DMS79 treated with DMSO at 0.1 percent for 48 hours (cell line): ENCODE data around the gene TUSC2.

ENCODE experiments used
- DNase-seq: peaks from one replicate; lab custom pipeline; 2025; lab: John Stamatoyannopoulos, UW

TUSC2 gene

DNA sequence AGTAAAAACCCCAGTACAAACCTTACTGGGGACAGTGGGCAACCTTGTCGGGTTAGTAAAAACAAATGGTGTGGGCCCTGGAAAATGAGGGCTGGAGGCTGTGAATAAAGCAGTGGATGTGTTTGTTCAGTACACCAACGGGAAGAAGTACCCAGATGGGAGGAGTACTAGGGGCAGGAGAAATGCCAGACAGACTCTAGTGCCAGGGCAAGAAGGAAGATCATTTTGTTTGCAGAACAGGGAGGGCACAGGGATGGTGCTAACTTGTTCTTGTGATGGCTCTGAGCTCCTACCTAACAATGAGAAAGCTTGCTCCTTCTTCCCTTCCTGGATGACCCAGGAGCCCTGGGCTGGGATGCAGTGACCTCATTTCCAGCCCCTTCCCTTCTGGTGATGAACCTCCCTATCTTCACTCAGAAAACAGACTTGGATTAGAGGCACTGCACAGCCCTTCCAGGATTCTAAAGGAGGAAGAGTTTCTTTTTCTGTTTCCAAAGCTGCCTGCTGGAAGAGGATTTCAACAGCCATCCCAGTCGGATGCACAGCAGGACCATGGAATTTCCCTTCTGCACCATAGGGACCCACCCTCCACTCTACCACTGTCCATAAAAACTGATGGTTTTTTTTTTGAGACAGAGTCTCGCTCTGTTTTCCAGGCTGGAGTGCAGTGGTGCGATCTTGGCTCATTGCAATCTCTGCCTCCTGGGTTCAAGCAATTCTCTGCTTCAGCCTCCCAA is 6.5 kb upstream of the TUSC2 start:
- DNase-seq, result no peak

DNA sequence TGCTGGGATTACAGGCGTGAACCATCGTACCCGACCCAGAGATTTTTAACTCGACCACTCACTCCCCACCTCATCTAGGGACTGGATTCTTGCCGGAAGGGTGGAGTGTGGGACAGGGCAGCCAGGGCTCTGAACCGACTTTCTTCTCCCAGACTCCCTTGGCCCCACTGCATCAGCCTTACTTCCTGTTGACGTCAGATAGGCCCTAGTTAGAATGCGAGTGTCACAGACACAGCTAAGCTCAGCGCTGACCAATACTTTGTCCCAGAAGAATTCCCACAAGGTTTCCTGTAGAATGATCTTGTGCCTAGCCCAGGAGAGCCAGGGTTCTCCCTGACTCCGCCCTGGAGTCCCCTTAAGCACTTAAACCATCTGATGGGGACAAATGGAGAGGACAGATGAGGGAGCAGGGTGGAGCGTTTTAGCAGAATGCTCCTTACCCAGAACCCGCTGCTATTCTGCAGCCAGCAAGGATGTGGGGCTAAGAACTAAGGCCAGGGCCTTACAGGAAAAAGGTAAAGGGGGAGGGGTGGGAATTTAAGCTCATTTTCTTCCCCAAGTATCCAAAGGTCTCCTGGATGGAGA is 5.8 kb upstream of the TUSC2 start:
- no peak for DNase-seq

DNA sequence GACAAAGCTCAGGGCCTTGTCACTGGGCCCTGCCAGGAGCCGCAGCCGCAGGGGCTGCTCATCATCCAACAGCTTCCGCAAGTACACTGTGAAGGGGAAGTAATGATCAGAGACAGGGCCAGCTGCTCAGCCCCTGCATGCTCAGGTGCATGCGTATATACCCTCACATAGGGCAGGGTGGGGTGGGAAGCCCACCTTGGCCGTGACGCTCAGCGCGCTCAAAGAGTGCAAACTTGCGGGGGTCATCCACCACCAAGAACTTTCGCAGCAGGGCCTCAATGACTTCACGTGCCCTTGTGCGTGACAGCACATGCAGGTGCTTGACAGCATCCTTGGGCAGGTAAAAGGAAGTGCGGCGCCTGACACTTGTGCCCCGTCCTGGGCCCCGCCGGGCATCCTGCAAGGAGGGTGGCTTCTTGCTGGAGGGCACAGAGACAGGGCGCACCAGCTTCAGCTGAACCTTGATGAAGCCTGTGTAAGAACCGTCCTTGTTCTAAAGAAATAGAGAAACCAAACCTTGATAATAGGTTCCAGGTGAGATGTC is 3.4 kb upstream of the TUSC2 start:
- no peak for DNase-seq

GRCh38 chr3:50330330-50330729 is 2.3 kb upstream of the TUSC2 start:
- DNase-seq, result no peak

DNA sequence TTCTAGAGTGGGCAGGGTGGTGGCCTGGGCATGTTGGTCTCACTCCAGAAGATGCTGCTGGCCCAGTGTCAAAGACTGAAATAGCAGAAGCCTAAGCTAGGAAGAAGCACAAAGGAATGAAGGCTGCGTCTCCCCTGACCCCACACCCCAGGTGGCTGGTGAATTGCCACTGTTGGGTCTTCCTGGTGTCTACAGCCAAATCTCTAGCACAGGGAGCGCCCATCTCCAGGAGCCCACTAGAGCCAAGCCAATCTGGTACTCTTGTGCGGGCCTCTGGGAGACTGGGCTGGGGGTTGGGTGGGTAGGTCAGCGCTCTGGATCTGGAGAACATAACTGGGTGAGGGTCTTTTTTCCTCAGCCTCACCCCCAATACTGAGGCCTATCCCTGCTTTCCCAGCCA is 894 bp downstream of the TUSC2 start:
- DNase-seq, result no peak

DNA sequence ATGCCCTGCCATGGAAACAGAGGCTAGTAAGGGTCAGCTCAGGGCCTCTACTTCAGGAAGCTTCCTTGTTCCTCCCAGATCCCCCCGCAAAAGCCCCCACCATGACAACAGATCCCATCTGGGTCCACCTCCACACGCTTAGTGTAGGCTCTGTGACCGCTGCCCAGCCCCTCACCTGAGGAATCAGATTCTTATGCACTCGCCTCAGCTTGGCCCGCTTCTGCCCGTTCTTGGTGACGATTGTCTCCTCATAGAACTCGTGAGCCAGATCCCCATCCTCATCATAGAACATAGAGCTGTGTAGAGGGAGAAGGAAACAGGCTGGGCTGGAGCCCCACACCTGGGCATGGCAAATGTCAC is 1.9 kb downstream of the TUSC2 start:
- no peak for DNase-seq

GRCh38 chr3:50325497-50326181 is 2.4 kb downstream of the TUSC2 start:
- DNase-seq, result no peak

DNA sequence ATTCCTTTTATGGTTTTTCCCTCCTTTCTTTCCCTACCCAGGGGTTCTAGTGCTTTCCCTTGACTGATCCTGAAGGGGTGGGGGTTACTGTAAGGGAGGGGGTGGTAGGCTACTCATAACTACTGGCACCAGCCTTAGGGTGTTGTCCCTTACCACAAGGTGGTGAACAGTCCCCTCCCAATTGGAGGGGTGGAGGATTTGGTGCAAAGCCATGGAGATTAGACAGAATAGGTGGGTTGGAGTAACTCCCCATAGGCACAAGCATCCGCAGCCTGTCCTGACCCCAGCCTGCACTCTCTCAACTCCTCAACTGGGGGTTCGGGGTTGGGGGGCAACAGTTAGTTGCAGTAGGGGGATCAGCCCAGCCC is 2.9 kb downstream of the TUSC2 start:
- no peak for DNase-seq

DNA sequence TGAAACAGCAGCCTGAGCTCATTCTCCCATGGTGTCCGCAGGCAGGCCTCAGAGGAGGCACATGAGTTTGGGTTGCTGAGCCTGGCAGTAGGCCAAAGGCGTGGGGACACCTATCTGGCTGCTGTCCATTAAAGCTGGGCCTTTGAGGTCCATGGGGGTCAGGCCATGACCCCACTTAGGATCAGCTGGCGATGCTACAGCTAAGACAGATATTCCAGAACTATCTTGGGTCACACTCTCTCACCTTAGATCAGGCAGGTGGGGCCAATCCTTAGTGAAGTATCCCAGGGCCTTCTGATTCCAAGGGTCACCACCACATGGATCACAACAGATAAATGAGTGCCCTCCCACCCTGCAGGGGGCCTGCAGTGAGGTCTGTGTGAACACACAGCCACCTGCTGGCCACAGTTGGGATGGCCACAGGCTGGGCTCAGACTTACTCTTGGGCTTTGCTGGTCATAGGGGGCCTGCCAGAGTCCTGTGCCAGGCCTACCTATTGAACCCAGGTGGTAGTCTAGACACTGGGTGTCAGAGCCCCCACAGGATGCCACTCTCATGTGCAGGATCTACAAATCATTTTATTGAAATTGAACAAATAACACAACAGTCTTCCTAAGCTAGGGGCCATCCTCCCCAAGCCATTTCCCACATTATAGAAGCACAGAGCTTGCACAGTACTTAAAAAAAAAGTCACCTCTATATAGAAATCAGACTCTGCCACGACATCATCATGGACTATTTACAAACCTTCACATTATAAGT is 3.5 kb downstream of the TUSC2 start:
- peak; percentile 0 for DNase-seq

DNA sequence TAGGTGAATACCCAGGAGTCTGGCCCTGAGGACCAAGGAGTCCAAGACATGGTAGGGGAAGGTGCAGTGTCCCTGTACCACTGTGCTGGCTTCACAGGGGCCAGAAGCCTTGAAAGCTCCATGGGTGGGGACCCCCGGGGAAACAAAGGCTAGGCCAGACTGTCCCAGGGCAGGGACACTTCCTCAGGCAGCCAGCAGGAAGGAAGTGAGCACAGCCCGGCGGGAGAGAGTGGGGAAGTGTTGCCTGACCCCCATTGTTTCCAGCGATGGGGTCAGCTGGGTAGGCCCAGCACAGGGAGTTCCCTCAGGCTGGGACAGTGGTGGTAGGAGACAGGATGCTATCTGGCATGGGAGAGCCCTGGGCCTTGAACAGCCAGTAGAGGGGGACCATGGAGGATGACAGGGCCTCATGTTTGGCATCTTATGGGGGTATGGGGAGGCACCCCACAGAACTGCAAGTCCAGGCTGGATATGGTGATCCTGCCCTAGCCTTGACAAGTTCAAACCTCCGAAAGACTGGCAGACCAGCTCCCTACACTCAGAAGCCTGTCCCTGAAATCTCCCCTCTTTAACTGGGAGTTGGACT is 4.3 kb downstream of the TUSC2 start:
- DNase-seq, result no peak

- no peak for DNase-seq
These were observed 4.9 kb downstream of the TUSC2 start for GRCh38 chr3:50323092-50323600.

- peak; percentile 30 for DNase-seq
These were observed 5.5 kb downstream of the TUSC2 start, which contains the start of gene HYAL2 for GRCh38 chr3:50322386-50323091. HYAL2 (minus strand) TSS chr3:50322745; CDS start chr3:50320489, 2,256 bp downstream.

DNA sequence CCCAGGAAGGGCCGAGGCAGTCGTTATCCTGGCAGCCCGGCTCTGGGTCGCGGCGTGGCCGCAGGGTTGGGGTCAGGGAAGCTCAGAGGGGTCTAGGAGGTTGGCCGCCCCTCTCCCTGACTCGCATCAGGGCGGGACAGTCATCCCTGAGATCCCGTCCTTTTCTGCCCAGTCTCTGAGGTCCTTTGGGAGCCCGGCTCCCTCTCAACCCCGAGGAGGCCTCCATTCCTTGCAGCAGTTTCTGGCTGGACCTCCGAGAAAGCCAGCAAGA is 6.0 kb downstream of the TUSC2 start:
- no peak for DNase-seq

DNA sequence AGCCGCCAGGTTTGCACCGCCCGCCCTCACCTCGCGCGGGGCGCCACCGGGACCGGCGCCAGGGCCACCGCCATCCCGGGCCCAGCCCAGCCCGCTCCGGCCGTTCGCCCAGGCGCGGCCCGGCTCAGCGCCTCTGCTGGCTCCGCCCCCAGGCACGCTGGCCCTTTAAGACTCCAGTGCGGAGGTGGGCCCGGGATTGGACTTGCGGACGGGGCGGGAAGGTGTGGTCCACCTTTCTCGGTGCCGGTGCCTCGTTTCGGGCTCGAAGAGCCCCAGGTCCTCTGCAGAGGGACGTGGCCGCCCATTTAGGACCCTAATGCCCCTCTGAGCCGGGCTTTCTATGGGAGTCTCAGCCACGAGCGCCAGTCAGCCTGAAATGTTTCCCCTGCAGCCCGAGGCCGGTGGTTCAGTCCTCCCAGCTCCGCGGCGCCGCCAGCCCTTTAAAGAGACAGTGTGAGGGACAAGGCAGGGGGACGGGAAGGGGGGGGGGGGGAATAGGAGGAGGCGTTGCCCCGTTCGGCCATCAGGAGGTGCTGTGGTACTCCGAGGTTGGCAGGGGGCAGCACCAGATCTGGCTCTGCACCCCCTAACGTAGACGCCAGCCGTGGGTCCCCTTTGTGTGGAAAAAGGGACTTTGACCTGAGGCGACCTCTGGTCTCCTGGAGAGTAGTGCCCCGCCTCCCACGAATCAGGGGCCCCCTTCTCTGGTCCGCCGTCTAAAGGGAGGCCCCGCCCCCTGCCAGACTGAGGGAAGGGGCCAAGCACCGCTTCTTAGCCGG is 6.5 kb downstream of the TUSC2 start:
- peak; percentile 67 for DNase-seq

GRCh38 chr3:50320853-50321335 is 7.1 kb downstream of the TUSC2 start:
- peak; percentile 18 for DNase-seq

GRCh38 chr3:50319894-50320625 is 8.0 kb downstream of the TUSC2 start:
- DNase-seq, result no peak

- no peak for DNase-seq
These were observed 8.7 kb downstream of the TUSC2 start for GRCh38 chr3:50319181-50319893.

- DNase-seq, result no peak
These were observed 9.4 kb downstream of the TUSC2 start for GRCh38 chr3:50318615-50319014.

DNA sequence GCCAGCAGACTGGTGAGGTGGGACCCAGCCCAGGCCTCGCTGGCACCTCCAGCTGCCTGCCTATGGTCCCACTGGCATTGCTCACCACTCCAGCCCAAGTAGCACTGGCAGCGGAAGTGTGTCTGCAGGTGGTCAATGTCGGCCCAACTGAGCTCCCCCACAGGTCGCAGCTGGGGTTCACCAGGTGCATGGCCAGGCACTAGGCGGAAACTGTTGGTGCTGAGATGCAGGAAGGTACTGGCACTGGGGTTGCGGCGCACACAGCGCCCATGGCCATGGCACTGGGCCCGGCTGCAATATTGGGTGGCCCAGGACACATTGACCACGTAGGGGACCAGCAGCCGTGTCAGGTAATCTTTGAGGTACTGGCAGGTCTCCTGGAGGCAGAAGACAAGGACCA is 9.9 kb downstream of the TUSC2 start:
- DNase-seq, result no peak
